Activated CD4-positive, alpha-beta T cell treated with anti-CD3 and anti-CD28 coated beads for 36 hours (primary cell): ENCODE data around the gene HS3ST6. TPM values are rescaled to one million over a fixed set of nuclear protein-coding genes. Genes with fewer than 3 reads are reported as not detected.

ENCODE experiments used
- ATAC-seq: fragments of 200-7000 bp; cut with Tn5 transposase; one replicate; pipeline ENCODE4 v1.10.0; 2021; ENCODE audit warnings: mild to moderate bottlenecking, moderate library complexity
- CTCF ChIA-PET: fragments of 350-600 bp; sonication (Branson Sonifier 250); formaldehyde crosslinking; loops from one replicate; lab custom pipeline; 2021; ENCODE audit warnings: antibody characterized with exemption; lab: Charles Lee
- POLR2A ChIA-PET: fragments of 350-600 bp; sonication (Branson Sonifier 250); formaldehyde crosslinking; loops from one replicate; lab custom pipeline; 2021; ENCODE audit warnings: antibody characterized with exemption, inconsistent platforms; lab: Charles Lee
- DNase-seq: peaks from one replicate; pipeline ENCODE4 v3.0.0-alpha.2; 2020
- H3K27ac Mint-ChIP-seq: one replicate; pipeline ENCODE4 v1.8.0; 2021; ENCODE audit warnings: mixed read lengths
- H3K27me3 Mint-ChIP-seq: one replicate; pipeline ENCODE4 v1.8.0; 2021; ENCODE audit warnings: mixed read lengths
- H3K36me3 Mint-ChIP-seq: one replicate; pipeline ENCODE4 v1.8.0; 2021; ENCODE audit warnings: low read depth, mixed read lengths
- H3K4me1 Mint-ChIP-seq: one replicate; pipeline ENCODE4 v1.8.0; 2021; ENCODE audit warnings: mixed read lengths
- H3K4me3 Mint-ChIP-seq: one replicate; pipeline ENCODE4 v1.8.0; 2021; ENCODE audit warnings: mild to moderate bottlenecking, moderate library complexity, mixed read lengths
- H3K9me3 Mint-ChIP-seq: one replicate; pipeline ENCODE4 v1.8.0; 2021; ENCODE audit warnings: low read depth, mixed read lengths
- intact Hi-C, 2 experiments: fragments of 100-400 bp; cut with DNase I in 1 of 2; cut with micrococcal nuclease in 1 of 2; formaldehyde crosslinking; loops; one replicate each; pipeline versions ENCODE4 v1.14.2 to v1.15.1; 2022 to 2024; cut with DNase I, micrococcal nuclease
- total RNA-seq, 2 experiments: library from RNA; stranded (reverse); gene quantifications; one replicate each; pipeline ENCODE4 v1.2.3, GENCODE V29; 2021

HS3ST6 gene
- total RNA-seq, 2 experiments from 2014 or later: not detected

DNA sequence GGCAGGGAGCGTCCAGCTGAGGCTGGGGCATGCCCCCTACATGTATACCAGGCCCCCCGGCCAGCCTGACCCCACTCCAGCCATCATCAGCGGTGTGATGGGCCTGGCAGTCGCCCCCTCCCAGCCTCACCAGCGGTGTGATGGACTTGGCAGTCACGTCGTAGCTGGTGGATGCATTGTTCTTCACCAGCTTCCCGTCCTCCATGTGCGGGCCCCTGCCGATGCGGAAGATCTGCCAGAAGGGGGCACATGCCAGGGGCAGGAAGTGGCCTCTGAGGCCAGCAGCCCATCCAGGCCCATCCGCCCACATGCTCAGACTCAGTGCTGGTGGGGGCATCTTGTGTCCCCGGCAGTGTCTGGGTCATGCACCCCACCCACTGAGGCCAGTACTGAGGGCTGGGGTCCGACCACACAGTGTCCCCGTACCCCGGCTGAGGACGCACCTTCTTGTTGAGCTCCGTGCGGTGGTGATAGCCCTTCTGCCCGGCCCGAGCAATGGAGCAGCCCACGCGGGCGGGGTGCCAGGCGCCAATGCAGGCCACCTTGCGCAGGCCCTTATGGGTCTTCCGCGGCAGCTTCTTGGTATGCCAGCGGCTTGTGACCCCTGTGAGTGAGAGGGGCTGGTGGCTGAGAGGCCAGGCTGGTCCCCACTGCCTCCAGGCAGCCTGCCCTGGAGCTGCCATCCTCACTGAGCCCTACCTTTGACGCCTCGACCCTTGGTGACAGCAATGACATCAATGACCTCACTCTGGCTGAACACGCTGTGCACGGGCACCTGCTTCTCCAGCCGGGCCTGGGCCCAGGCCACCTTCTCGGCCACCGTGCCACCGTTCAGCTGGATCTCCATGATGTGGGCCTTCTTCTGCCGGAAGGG lies 28.5 kb upstream of the HS3ST6 start:
- H3K4me3 Mint-ChIP-seq: no peak overlapping the region
- intact Hi-C loops: loop anchor here in 1 of 2 experiments (10.0 kb wide), 1 partner anchor 602 kb away; no protein-coding TSS in a partner anchor
- no peak for DNase-seq
- ATAC-seq: no peak
- ChIA-PET CTCF (interaction anchor here (0.6 to 0.7 kb wide), 2 partner anchors 49 to 57 kb away, joined by 3 to 5 read pairs; no protein-coding TSS in a partner anchor), POLR2A (interaction anchor here (1.1 kb wide), 1 partner anchor 18 kb away, joined by 3 read pairs; the partner anchor contains the start of gene RPS2)
- no peaks in the 10 kb centered on the region for H3K27me3 Mint-ChIP-seq
- H3K4me1 Mint-ChIP-seq: peaks cover 19% of the 10 kb centered on the region
- H3K27ac Mint-ChIP-seq: no peak overlapping the region
- H3K9me3 Mint-ChIP-seq: no peaks in the 10 kb centered on the region
- no peaks in the 10 kb centered on the region for H3K36me3 Mint-ChIP-seq

DNA sequence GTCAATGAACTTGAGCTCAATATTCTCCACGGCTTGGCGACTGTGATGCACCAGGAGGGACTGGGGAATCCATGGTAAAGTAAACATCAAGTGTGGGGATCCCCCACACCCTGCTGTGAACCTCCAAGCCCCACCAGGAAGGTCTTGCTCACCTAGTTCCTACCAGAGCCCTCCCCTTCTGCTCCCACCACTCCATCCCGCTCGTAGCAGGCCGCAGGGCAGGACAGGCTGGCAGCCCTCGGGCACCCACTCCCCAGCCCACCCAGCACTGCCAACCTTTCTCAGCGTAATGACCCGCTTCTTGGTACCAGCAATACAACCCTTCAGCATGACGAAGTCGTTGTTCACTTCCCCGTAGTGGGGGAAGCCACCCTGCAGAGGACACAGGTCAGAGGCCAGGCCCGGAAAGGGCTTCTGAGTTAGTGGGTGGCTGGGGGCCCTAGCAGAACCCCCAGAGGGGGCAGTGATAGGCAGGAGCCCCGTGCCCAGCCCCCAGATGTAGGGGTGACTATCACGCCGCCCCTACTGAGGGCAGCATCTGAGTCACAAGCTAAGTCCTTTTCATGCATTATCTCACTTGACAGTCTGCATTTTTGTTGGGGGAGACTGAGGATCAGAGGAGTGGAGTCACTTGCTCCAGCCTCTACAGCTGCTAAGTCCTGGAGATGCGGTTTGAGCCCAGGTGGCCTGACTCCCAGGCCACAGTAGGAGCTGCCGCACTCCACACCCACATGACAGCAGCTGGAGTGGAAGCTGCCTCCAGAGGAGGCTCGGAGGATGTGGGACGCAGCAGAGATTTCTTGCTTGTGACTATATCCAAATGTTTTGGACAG lies 27.6 kb upstream of the HS3ST6 start:
- peaks cover 26% of the 10 kb centered on the region for H3K4me1 Mint-ChIP-seq
- no peaks in the 10 kb centered on the region for H3K36me3 Mint-ChIP-seq
- CTCF ChIA-PET: interaction anchor here (0.7 to 0.8 kb wide), 2 partner anchors 20 to 58 kb away, joined by 3 read pairs; no protein-coding TSS in a partner anchor
- ATAC-seq (no peak), DNase-seq (no peak)
- intact Hi-C loops: loop anchor here in 1 of 2 experiments (10.0 kb wide), 1 partner anchor 601 kb away; no protein-coding TSS in a partner anchor
- no peak overlapping the region for H3K4me3 Mint-ChIP-seq
- no peaks in the 10 kb centered on the region for H3K9me3 Mint-ChIP-seq
- H3K27me3 Mint-ChIP-seq: no peaks in the 10 kb centered on the region
- no peak overlapping the region for H3K27ac Mint-ChIP-seq
- POLR2A ChIA-PET: interaction anchor here (1.1 kb wide), 1 partner anchor 19 kb away, joined by 3 read pairs; the partner anchor contains the start of gene RPS2

DNA sequence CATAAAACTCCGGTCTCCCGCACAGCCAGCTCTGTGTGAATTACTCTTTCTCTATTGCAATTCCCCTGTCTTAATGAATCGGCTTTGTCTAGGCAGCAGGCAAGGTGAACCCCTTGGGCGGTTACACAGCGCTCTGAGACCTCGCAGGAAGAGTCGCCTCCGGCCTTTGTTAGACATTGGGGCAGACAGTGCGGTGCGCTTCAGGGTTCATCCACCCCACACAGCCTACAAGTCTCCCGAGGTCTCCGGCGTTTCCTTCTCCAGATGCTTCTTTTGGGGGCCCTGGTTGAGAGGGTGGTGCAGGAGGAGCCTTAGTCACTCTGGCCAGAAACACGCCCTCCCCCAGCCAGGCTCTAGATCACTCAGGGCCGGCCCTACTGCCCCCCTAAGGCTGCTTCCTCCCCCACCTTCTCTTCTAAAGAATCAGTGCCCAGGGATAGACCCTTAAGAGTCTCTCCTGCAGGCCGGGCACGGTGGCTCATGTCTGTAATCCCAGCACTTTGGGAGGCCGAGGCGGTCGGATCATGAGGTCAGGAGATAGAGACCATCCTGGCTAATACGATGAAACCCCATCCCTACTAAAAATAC lies 26.5 kb upstream of the HS3ST6 start:
- H3K36me3 Mint-ChIP-seq: no peaks in the 10 kb centered on the region
- H3K27me3 Mint-ChIP-seq: no peaks in the 10 kb centered on the region
- peak overlapping the region; percentile 82 for H3K27ac Mint-ChIP-seq
- no peaks in the 10 kb centered on the region for H3K9me3 Mint-ChIP-seq
- ChIA-PET CTCF (interaction anchor here (0.6 kb wide), 1 partner anchor 204 kb away, joined by 3 read pairs; no protein-coding TSS in a partner anchor), POLR2A (interaction anchor here (1.9 kb wide), 1 partner anchor 17 kb away, joined by 9 read pairs; no protein-coding TSS in a partner anchor)
- intact Hi-C loops: loop anchor here in 1 of 2 experiments (5.0 to 10.0 kb wide), 3 partner anchors 193 to 600 kb away; partner anchors contain the start of genes PKD1 and UQCC4
- DNase-seq (no peak), ATAC-seq (no peak)
- H3K4me3 Mint-ChIP-seq: peak overlapping the region; percentile 80
- H3K4me1 Mint-ChIP-seq: peaks cover 26% of the 10 kb centered on the region

DNA sequence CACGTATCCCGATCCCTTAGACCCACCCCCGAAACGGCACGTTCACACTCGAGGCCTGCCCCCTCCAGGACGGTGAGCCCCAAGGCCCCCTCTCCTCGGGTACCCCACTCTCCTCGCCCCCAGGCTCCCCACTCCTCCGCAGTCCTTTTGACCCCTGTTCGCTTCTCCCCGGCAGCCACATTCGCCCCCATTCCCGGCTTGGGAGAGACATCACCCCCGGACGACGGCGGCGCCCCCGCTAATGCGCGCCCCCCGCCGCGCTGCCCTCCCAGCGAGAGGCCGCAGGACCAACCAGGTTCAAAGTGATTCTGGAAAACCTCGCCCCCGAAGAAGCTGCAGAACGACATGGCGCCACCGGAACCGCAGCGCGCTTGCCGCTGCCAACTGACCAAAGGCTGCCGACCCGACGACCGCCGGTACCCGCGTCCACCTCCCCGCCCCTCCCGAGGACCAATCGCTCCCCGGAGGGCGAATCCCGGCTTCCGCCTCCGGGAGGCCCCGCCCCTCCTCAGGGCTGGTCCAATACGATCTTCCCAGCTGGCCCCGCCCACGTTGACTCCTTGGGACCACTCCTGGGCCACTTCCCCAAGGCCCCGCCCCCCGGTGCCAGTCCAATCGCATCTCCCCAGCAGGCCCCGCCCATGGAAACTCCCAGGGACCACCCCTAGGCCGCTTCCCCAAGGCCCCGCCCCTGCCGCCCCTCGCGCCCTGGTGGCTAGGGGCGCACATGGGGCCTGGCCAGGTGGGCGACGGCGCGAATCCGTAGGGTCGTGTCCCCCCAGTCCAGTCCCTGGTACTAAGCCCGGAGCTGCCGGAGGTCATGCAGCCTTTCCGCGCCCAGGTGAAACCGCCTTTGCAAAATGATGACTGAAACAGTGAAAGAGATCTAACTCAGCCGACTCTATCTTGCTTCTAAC lies 24.9 kb upstream of the HS3ST6 start, which contains the start of gene MSRB1:
Gene MSRB1, minus strand, starts transcription at position 390 of the 917 bp plus-strand sequence. Its CDS starts 43 bp downstream, at position 347.
- Mint-ChIP-seq H3K27me3 (no peaks in the 10 kb centered on the region), H3K36me3 (peaks cover 4% of the 10 kb centered on the region), H3K4me3 (peak within 1 kb of the TSS; percentile 80), H3K9me3 (no peaks in the 10 kb centered on the region), H3K27ac (peak within 1 kb of the TSS; percentile 82), H3K4me1 (peaks cover 26% of the 10 kb centered on the region)
- CTCF ChIA-PET: interaction anchor here (0.5 to 1.5 kb wide), 6 partner anchors 12 to 197 kb away, joined by 3 to 5 read pairs (median 4); partner anchors contain the start of gene RPL3L
- POLR2A ChIA-PET: interaction anchor here (0.5 to 1.9 kb wide), 12 partner anchors 12 to 1225 kb away, joined by 3 to 14 read pairs (median 5); partner anchors contain the start of genes FAHD1, HAGH, LMF1 and NUBP2
- peak; percentile 100 for DNase-seq
- peak; percentile 97 for ATAC-seq
- intact Hi-C loops: loop anchor here (1.0 to 10.0 kb wide), 21 partner anchors 14 to 598 kb away; partner anchors contain the start of genes NDUFB10 (in 2 of the 2), CCNF (in 1 of the 2), E4F1 (in 1 of the 2) and GFER (in 1 of the 2)

DNA sequence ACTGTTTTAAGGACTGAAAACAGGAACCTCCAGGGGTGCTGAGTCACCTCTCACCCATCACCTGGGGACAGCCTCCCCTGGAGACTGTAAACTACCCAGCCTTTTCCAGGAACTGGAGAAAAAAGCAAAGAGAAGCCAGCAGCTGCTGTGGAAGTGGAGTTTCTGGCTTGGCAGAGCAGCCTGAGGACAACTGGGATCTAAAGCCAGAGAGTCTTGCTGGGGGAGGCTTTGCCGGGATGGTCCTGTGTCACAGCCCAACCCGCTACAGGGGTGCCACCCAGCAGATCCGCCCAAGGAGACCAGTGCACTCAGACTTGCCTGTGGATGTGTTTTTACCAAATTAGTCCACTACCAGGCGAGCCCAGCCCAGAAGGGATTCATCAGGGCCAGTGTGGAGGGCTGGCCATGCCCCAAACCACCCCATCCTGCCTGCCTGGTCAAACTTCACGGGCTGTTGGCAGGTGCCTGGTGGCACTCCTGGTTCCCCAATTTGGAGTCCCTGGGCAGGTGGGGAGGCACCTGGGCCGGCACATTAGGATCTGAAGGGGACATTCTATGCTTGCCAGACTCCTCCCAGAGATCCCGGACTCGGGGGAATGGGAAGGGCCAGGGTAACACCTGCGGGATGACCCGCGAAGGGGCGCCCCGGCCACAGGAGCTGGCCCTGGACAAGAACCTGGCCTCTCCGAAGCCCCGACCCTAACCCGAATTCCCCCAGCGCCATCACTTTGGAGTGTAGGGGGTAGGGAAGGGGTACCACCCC lies 24.0 kb upstream of the HS3ST6 start:
- Mint-ChIP-seq H3K9me3 (no peaks in the 10 kb centered on the region), H3K27ac (no peak overlapping the region), H3K27me3 (no peaks in the 10 kb centered on the region), H3K4me1 (peaks cover 26% of the 10 kb centered on the region), H3K36me3 (peaks cover 4% of the 10 kb centered on the region), H3K4me3 (peak overlapping the region; percentile 80)
- CTCF ChIA-PET: interaction anchor here (0.6 to 4.3 kb wide), 3 partner anchors 8 to 18 kb away, joined by 3 to 16 read pairs (median 4); no protein-coding TSS in a partner anchor
- POLR2A ChIA-PET: interaction anchor here (0.8 to 1.8 kb wide), 5 partner anchors 23 to 213 kb away, joined by 3 to 10 read pairs (median 3); partner anchors contain the start of genes NUBP2, RPS2, SPSB3 and TRAF7
- intact Hi-C loops: loop anchor here in 1 of 2 experiments (2.0 to 10.0 kb wide), 4 partner anchors 195 to 597 kb away; partner anchors contain the start of genes PKD1 and UQCC4
- ATAC-seq: no peak
- peak; percentile 52 for DNase-seq

DNA sequence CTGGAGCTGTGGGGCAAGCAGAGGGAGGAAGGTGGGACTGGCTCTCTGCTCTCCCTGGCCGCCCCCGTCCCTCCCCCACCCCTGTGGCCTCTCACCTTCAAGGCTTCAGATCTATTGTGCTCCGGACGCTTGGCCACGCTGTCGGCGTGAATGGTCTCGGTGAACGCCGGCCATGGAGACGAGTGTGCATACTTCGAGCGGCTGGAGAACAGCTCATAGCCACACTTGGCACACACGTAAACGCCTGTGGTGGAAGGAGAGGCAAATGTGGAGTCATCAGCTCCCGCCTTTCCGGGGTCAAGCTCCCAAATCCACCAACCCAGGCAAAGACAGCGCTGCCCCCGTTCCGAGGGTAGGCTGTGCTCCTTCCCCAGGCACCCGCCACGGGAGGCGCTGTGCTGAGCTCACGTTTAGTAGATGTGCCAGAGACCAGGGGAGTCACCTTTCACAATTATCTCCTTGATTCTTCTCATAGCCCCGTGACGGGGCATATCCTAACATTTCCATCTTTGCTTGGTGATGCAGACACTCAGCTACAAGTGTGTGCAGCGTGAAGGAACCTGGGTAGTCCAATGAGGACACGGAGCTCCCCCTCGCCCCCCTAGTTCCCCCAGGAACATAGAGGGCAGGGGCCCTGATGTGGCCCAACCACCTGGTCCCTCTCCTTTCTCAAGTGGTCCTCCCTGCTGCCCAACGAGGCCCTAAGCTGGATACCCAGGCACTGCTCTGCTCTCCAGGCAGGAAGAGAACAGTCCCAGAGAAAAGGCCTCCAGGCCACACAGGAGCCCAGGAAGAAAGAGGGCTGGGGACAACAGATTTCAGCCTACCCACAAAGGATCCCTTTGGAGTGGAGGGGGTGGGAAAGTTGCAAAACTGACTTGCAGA lies 23.2 kb upstream of the HS3ST6 start:
- no peak overlapping the region for H3K27ac Mint-ChIP-seq
- ATAC-seq (no peak), DNase-seq (no peak)
- peaks cover 26% of the 10 kb centered on the region for H3K4me1 Mint-ChIP-seq
- H3K36me3 Mint-ChIP-seq: peaks cover 4% of the 10 kb centered on the region
- ChIA-PET POLR2A (interaction anchor here (0.6 to 1.1 kb wide), 4 partner anchors 10 to 214 kb away, joined by 3 read pairs; partner anchors contain the start of genes RPS2 and TRAF7), CTCF (interaction anchor here (0.6 to 4.3 kb wide), 3 partner anchors 9 to 235 kb away, joined by 3 to 16 read pairs (median 4); partner anchors contain the start of gene MAPK8IP3)
- intact Hi-C loops: loop anchor here in 1 of 2 experiments (2.0 to 10.0 kb wide), 4 partner anchors 196 to 597 kb away; partner anchors contain the start of genes PKD1 and UQCC4
- peak overlapping the region; percentile 80 for H3K4me3 Mint-ChIP-seq
- no peaks in the 10 kb centered on the region for H3K9me3 Mint-ChIP-seq
- H3K27me3 Mint-ChIP-seq: no peaks in the 10 kb centered on the region

DNA sequence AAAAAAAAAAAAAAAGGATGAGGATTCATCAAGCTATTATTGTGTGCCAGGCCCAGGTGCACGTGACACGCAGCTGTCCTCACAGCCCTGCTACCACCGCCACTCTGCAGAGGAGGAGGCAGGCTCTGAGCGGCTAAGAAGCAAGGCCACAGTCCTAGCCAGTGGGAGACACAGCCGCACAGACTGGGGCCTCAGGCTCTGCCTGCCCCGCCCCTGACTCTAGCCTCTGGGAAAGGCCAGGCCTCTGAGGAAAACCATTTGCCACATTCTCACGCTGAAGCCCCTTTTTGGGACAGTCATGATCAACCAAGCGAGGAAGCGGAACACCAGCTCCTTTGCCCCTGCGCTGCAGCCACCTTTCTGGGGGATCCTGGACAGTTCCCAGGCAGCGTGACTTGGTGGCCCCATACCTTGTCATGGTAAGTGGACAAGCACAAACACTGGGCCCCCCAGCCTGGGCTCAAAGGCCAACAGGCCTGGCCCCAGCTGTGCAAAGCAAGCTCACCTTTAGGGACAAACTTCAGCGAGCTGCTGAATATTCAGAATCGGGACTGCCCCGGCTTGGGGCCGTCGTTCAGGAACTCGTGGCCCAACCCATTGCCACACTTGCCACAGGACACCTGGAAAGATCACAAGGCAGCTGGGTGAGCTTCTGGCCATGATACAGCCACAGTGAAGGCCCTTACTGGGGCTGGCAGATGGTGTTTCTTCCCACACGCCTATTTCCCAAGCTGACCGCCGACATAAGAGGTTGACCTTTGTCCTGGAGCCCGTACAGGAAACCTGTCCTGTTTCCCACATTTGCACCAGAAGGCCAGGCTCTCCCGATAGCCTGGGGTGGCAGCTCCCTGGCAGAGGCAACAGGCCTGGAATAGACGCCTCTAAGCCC lies 22.3 kb upstream of the HS3ST6 start:
- no peak for ATAC-seq
- no peaks in the 10 kb centered on the region for H3K27me3 Mint-ChIP-seq
- POLR2A ChIA-PET: interaction anchor here (0.5 to 1.1 kb wide), 6 partner anchors 8 to 608 kb away, joined by 3 to 4 read pairs (median 4); partner anchors contain the start of genes RPS2 and TRAF7
- intact Hi-C loops: loop anchor here in 1 of 2 experiments (5.0 to 10.0 kb wide), 3 partner anchors 197 to 596 kb away; partner anchors contain the start of genes PKD1 and UQCC4
- peaks cover 4% of the 10 kb centered on the region for H3K36me3 Mint-ChIP-seq
- DNase-seq: no peak
- H3K4me1 Mint-ChIP-seq: peaks cover 26% of the 10 kb centered on the region
- no peaks in the 10 kb centered on the region for H3K9me3 Mint-ChIP-seq
- H3K4me3 Mint-ChIP-seq: no peak overlapping the region
- H3K27ac Mint-ChIP-seq: no peak overlapping the region
- CTCF ChIA-PET: interaction anchor here (0.6 to 4.3 kb wide), 3 partner anchors 12 to 580 kb away, joined by 3 to 16 read pairs (median 3); no protein-coding TSS in a partner anchor
